GM21515 (cell line): ENCODE results near the gene BAZ1A.

ENCODE experiments used
- ATAC-seq: cut with Tn5 transposase; IDR thresholded peaks from one replicate; pipeline ENCODE4 v1.9.1; 2021; ENCODE audit not compliant: unreplicated experiment

Gene BAZ1A, protein sequence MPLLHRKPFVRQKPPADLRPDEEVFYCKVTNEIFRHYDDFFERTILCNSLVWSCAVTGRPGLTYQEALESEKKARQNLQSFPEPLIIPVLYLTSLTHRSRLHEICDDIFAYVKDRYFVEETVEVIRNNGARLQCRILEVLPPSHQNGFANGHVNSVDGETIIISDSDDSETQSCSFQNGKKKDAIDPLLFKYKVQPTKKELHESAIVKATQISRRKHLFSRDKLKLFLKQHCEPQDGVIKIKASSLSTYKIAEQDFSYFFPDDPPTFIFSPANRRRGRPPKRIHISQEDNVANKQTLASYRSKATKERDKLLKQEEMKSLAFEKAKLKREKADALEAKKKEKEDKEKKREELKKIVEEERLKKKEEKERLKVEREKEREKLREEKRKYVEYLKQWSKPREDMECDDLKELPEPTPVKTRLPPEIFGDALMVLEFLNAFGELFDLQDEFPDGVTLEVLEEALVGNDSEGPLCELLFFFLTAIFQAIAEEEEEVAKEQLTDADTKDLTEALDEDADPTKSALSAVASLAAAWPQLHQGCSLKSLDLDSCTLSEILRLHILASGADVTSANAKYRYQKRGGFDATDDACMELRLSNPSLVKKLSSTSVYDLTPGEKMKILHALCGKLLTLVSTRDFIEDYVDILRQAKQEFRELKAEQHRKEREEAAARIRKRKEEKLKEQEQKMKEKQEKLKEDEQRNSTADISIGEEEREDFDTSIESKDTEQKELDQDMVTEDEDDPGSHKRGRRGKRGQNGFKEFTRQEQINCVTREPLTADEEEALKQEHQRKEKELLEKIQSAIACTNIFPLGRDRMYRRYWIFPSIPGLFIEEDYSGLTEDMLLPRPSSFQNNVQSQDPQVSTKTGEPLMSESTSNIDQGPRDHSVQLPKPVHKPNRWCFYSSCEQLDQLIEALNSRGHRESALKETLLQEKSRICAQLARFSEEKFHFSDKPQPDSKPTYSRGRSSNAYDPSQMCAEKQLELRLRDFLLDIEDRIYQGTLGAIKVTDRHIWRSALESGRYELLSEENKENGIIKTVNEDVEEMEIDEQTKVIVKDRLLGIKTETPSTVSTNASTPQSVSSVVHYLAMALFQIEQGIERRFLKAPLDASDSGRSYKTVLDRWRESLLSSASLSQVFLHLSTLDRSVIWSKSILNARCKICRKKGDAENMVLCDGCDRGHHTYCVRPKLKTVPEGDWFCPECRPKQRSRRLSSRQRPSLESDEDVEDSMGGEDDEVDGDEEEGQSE (N-terminal part only)

GRCh38 chr14:34875031-34875922, at the start of gene BAZ1A:
BAZ1A (minus strand) TSS chr14:34875360; CDS start chr14:34874604, 756 bp downstream.
- ATAC-seq: peak; percentile 37

DNA sequence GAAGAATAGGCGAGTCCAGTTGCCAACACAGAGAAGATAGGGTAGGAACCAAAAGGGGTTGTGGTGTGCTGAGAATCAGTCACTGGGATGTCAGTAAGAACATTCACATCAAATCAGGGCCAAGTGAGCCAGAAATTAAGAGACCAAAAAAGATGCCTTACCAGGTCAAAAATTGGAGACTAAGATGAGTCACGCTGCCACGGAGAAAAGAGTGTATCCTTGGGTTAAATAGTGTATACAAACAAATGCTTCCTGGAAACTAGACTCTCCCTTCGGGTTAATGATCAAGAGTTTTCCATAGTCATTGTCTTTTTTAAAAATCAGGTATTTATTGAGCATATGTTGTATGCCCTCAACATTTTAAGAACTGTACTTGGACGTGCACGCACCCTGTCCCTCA, 45.2 kb upstream of the BAZ1A start:
- no peak for ATAC-seq

- no peak for ATAC-seq
Observed at GRCh38 chr14:34913619-34914018, 38.5 kb upstream of the BAZ1A start.

- ATAC-seq: no peak
Observed at GRCh38 chr14:34912966-34913365, 37.8 kb upstream of the BAZ1A start.

DNA sequence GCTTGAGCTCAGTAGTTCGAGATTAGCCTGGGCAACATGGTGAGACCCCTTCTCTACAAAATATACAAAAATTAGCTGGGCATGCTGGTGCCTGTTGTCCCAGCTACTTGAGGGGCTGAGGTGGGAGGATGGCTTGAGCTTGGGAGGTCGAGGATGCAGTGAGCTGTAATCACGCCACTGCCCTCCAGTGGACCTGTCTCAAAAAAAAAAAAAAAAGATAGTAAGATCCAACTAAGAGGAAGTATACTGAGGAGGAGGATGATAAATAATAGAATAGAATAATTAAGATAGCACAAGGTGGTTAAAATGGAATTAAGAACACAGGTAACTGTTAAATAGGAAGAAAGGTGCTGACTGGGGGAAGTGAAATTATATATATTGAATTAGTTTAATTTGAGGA, 37.0 kb upstream of the BAZ1A start:
- ATAC-seq: no peak

- ATAC-seq: no peak
Observed at GRCh38 chr14:34911209-34912150, 36.3 kb upstream of the BAZ1A start.

- no peak for ATAC-seq
Observed at GRCh38 chr14:34906287-34906686, 31.1 kb upstream of the BAZ1A start.

DNA sequence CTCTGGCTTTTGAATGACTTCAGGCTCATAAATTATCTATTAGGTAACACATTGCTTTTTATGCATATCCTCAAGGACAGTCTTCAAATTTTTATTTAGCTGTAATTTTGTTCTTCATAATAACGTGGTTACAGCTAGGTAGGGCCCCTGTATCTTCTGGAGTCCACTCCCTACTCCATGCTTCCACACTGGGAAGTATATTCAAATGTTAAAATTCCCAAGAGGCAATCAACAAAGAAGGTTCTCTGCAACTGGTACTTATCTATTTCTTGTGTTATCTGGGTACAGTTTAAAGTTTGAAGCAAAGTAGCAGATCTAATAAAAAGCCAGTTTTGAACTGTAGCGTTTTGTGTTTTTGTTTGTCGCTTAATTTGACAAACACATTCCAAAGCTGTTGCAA, 20.1 kb upstream of the BAZ1A start:
- ATAC-seq: no peak

DNA sequence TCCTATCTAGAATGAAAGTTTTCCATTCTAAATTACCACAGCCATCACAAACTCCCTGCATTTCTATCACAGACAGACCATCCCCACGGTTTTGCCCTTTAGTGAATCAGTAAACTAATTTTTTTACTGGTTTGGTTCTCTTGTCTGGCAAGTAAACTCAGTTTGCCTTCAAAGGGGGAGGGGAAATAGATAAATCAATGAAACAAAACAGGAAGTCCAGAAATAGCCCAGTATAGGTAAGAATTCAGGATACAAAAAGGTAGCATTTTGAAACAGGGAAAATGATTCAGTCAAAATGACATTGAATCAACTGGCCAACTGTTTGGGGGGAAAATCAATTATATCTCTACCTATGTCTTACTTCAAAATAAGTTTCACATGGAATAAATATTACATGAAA, 15.8 kb upstream of the BAZ1A start:
- no peak for ATAC-seq

- no peak for ATAC-seq
Observed at GRCh38 chr14:34888186-34888585, 13.0 kb upstream of the BAZ1A start.

- no peak for ATAC-seq
Observed at GRCh38 chr14:34883954-34884353, 8.8 kb upstream of the BAZ1A start.

DNA sequence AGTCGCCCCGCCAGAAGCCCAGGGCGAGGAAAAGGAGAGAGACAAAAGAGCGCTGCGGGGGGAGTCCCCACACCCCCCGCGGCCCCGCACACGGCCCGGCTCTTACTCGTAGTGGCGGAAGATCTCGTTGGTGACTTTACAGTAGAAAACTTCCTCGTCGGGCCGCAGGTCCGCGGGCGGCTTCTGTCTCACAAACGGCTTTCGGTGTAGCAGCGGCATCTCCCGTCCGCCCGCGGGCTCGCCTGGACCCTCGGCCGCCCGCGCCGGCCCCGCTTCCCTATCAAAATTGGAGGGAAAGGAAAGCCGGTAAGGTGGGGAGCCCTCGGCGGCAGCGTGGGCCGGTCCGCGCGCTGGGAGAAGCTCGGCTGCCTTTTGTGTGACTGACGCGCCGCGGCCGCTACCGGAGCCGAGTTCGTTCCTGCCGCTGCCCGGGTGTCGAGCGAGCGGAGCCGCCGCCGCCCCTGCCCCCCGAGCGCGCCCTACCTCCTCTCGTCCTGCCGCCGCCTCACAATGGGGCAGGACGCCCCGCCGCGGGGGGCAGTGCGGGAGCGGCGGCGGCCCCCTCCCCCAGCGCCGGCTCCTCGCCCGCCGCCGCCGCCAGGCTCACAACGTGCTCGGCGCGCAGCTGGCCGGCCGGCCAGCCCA, 652 bp downstream of the BAZ1A start:
- ATAC-seq: peak; percentile 26

DNA sequence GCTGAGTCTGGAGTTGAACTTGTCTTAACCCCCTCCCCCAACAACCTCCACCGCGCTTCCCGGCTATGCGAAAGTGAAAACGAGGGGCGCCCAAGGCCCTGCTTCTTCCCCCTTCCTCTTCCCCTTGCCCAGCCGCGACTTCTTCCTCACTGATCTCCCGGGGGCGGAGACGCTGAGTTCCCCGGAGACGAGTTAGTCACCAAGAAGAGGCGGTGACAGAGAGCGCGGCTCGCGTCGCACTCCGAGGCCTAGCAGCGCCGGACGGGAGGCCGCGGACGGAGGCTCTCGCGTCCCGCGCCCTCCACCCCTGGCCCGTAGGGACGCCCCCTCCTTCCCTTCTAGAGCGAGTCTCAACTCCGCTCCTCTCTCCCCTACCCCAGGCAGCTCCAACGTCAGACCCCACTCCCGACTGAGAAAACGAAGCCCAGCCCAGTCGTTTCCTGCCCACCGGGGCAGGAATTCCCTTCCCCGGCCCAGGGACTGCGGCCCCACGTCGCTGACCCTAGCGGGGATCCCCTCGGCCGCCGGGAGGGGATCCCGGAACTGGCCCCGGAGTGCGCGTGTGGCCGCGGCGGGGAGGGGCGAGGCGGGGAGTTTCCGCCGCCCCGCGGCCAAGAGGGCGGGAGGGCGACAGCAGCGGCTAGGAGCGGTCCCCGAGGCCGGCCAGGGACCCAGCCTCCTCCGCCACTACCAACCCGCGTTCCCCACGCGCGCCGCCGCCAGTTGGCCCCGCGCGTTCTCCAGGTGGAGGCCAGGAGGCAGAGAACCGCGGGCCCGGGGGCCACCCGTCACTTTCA, 1.4 kb downstream of the BAZ1A start:
- peak; percentile 56 for ATAC-seq

GRCh38 chr14:34872822-34873588, 2.2 kb downstream of the BAZ1A start:
- ATAC-seq: peak; percentile 13

DNA sequence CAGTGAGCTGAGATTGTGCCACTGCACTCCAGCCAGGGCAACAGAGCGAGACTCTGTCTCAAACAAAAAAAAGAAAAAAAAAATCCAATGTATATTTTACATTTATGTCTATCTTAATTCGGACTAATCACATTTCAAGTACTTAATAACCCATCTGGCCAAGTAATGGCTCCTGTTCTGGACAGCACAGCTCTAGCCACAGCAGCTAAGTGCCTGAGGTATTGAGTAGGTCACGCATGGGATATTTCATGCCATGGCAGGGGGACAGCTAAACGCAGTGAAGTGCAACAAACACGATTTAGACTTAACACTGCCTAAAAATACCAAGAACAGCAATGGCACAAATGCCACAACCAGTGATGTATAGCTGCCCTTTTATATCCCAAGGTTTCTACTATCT, 8.0 kb downstream of the BAZ1A start:
- no peak for ATAC-seq

- no peak for ATAC-seq
Observed at GRCh38 chr14:34865889-34866574, 9.1 kb downstream of the BAZ1A start.

DNA sequence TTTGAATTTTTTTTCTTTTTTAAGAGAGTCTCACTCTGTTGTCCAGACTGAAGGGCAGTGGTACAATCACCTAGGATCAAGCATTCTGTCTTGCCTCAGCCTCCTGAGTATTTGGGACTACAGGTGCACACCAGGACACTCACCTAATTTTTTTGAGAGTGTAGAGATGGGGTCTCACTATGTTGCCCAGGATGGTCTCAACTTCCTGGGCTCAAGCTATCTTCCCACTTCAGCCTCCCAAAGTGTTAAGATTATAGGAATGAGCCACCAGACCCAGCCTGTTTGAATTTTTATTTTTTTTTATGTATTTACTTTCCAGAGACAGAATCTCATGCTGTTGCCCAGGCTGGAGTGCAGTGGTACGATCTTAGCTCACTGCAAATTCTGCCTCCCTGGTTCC, 11.3 kb downstream of the BAZ1A start:
- no peak for ATAC-seq
